GM12864 (cell line): Measurements from ENCODE around the gene CDH23.

Experiments
- DNase-seq: peaks from one replicate; pipeline ENCODE4 v3.0.0-alpha.2; 2011; ENCODE audit warnings: low read depth
- H3K4me3 ChIP-seq: 2 replicates; pipeline ENCODE4 v1.5.1; 2011; ENCODE audit warnings: mild to moderate bottlenecking, low read depth, low read length, control low read depth
- CTCF ChIP-seq: IDR thresholded peaks from 2 replicates; pipeline ENCODE4 v1.5.1; 2011; ENCODE audit warnings: low read depth, mild to moderate bottlenecking, moderate library complexity, low read length, control low read depth, inconsistent platforms; ENCODE audit errors: missing control alignments

The CDH23 gene

DNA sequence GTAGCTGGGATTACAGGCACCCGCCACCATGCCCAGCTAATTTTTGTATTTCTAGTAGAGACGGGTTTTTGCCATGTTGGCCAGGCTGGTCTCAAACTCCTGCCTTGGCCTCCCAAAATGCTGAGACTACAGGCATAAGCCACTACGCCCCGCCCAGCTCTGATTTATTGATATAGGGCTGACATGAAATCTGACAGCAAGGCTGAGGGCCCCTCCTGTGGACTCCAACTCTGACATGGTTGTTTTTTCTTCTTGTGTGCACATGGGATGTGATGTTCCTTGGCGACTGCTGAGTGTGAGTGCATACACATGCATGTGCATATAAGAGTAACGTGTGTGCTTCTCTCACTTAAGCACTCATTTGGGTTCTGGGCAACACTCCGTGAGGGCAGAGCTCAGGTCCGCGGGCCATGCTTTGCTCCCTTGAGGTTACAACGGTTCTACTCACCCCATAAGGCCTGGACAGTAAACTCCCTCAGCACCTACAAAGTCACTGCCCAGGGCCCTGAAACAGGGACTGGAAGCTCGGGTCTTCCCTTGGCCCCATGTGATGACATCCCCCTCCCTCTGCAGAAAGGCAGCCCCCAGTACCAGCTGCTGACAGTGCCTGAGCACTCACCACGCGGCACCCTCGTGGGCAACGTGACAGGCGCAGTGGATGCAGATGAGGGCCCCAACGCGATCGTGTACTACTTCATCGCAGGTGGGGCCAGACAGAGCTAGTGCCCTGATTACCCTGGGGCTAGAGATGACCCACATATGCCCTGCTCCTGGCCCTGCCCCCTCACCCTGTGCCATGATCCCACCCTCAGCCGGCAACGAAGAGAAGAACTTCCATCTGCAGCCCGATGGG, 410.2 kb downstream of the CDH23 start:
- no peak for DNase-seq
- H3K4me3 ChIP-seq = no peak overlapping the region
- TF ChIP-seq CTCF = no peak

DNA sequence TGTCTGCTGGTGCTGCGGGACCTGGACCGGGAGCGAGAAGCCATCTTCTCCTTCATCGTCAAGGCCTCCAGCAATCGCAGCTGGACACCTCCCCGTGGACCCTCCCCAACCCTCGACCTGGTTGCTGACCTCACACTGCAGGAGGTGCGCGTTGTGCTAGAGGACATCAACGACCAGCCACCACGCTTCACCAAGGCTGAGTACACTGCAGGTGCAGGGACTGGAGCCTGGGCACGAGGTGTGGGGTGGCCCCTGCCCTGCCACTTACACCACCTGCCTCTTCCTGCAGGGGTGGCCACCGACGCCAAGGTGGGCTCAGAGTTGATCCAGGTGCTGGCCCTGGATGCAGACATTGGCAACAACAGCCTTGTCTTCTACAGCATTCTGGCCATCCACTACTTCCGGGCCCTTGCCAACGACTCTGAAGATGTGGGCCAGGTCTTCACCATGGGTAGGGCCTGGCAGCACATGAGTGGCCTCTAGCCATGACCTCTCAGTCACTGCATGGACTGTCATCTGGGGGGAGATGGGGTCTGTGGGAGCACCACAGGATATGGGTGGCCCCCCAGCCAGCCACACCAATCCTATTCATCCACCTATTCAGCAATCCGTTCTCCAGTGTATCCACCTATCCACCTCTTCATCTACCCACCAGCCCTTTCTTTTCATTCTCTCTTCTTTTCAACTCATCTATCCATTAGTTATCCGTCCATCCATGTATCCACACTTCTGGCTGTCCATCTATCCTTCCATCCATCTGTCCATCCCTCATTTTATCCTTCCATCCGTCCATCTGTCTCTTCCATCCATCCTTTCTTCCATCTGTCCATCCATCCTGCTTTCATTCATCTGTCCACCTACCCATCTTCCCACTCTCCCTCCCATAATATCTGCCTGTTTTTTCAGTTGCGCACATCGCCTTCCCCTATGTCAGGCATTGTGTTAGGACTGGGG, 411.1 kb downstream of the CDH23 start:
- DNase-seq = no peak
- no peak overlapping the region for H3K4me3 ChIP-seq
- no peak for TF ChIP-seq CTCF

DNA sequence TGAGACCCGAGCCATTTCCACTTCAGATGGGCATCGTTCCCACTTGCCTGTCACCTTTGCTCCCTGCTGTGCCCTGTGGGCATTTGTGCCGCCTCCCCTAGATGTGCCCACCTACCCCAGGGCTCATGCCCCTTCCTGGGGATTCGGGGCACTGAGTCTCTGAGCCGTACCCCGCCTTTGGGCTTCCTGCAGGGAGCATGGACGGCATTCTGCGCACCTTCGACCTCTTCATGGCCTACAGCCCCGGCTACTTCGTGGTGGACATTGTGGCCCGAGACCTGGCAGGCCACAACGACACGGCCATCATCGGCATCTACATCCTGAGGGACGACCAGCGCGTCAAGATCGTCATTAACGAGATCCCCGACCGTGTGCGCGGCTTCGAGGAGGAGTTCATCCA, 412.9 kb downstream of the CDH23 start:
- TF ChIP-seq CTCF = no peak
- no peak for DNase-seq
- no peak overlapping the region for H3K4me3 ChIP-seq

GRCh38 chr10:71810048-71810750, 413.5 kb downstream of the CDH23 start:
- H3K4me3 ChIP-seq = no peak overlapping the region
- no peak for DNase-seq

GRCh38 chr10:71811351-71811750, 414.6 kb downstream of the CDH23 start:
- no peak overlapping the region for H3K4me3 ChIP-seq
- DNase-seq = no peak

More at GRCh38 chr10:71810048-71810750, 413.5 kb downstream of the CDH23 start:
- no peak for TF ChIP-seq CTCF

More at GRCh38 chr10:71811351-71811750, 414.6 kb downstream of the CDH23 start:
- no peak for TF ChIP-seq CTCF
